ENCODE results near the gene JAZF1.

The JAZF1 gene

DNA sequence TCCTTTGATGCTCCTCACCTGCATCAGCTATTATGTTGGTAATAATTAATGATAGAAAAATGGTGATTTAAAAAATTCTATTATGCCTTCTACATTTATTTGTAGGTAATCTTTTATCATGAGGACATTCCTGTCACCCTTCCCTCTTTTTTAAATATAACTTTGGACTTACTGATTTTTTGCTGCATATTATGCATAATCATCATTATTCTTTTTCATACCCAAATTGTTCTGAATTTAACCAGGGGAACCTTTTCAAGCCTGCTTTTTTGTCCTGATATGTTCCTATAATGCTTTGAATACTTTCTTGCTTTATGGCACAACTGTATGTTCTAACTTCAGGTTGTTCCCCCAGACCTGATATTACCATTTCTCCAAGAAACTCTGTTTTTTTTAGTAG lies 392.2 kb downstream of the JAZF1 start:
- DNase-seq, result no peak

GRCh38 chr7:27784399-27785053 lies 396.1 kb downstream of the JAZF1 start:
- peak; percentile 3 for DNase-seq

- no peak for DNase-seq
Observed at GRCh38 chr7:27782849-27783248, 397.7 kb downstream of the JAZF1 start.

DNA sequence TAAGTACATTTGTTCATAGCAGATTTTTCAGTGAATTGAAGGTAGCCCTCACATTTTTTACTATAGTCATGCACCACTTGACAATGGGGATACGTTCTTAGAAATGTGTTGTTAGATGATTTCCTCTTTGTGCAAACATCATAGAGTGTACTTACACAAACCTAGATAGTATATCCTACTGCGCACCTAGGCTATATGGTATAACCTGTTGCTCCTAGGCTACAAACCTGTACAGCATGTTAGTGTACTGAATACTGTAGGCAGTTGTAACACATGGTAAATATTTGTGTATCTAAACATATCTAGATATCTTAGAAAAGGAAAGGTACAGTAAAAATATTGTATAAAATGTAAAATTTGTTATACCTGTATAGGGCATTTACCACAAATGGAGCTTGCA lies 399.4 kb downstream of the JAZF1 start:
- no peak for DNase-seq
